Kidney (tissue), 14 donors: Measurements from ENCODE around the gene LY6G5C. TPM values are rescaled to one million over a fixed set of nuclear protein-coding genes. Genes with fewer than 3 reads are reported as not detected.

Experiments used
- DNase-seq, 5 donors: peaks; one replicate each; pipeline ENCODE4 v3.0.0-alpha.2; 2013 to 2020
- FAIRE-seq: peaks from 2 replicates; lab custom pipeline; 2012; peaks lifted over from hg19 to GRCh38; lab: Jason Lieb, UNC
- H3K27ac ChIP-seq, 2 donors: one replicate each; pipeline ENCODE4 v1.7.0; 2013; ENCODE audit warnings: low read depth in 2 of 2, low read length in 2 of 2, inconsistent platforms in 1 of 2
- H3K27me3 ChIP-seq: one replicate; pipeline ENCODE4 v1.7.1; 2013; ENCODE audit warnings: low read length, inconsistent platforms; ENCODE audit not compliant: control insufficient read depth, insufficient read depth
- H3K36me3 ChIP-seq, 3 donors: one replicate each; pipeline versions ENCODE4 v1.7.0 to v1.7.1; 2013; ENCODE audit warnings: low read length in 3 of 3, control low read depth in 1 of 3, inconsistent platforms in 1 of 3; ENCODE audit not compliant: insufficient read depth in 3 of 3, control insufficient read depth in 2 of 3
- H3K4me1 ChIP-seq, 3 donors: one replicate each; pipeline versions ENCODE4 v1.7.0 to v1.7.1; 2013; ENCODE audit warnings: low read length in 3 of 3, inconsistent platforms in 1 of 3, low read depth in 1 of 3; ENCODE audit not compliant: control insufficient read depth in 2 of 3, insufficient read depth in 2 of 3
- H3K4me3 ChIP-seq, 3 donors: one replicate each; pipeline versions ENCODE4 v1.7.0 to v1.8.1; 2013; ENCODE audit warnings: low read length in 3 of 3, control low read depth in 1 of 3, inconsistent platforms in 1 of 3
- H3K9ac ChIP-seq, 3 donors: one replicate each; pipeline versions ENCODE4 v1.7.0 to v1.7.1; 2013; ENCODE audit warnings: low read length in 3 of 3, control low read depth in 1 of 3, inconsistent platforms in 1 of 3
- H3K9me3 ChIP-seq, 3 donors: one replicate each; pipeline versions ENCODE4 v1.7.0 to v1.7.1; 2013; ENCODE audit warnings: low read length in 3 of 3, control low read depth in 1 of 3, inconsistent platforms in 1 of 3; ENCODE audit not compliant: control insufficient read depth in 2 of 3, insufficient read depth in 1 of 3
- CTCF ChIP-seq: IDR thresholded peaks from 3 replicates; pipeline ENCODE4 v1.5.1; 2012; ENCODE audit warnings: mild to moderate bottlenecking, moderate library complexity, borderline replicate concordance; ENCODE audit not compliant: insufficient read depth; ENCODE audit errors: extremely low read depth
- intact Hi-C: fragments of 100-400 bp; cut with DNase I; formaldehyde crosslinking; loops from one replicate; pipeline ENCODE4 v1.11.1; 2022
- polyA plus RNA-seq: library from polyadenylated mRNA; stranded (reverse); fragments of 350-450 nt; fragmentation: Illumina TruSeq; extraction: RNeasy Lipid Tissue Mini Kit (QIAGEN cat#74804); gene quantifications from one replicate; pipeline ENCODE4 v1.2.3, GENCODE V29; 2014; ENCODE audit warnings: low read depth, low replicate concordance; ENCODE audit not compliant: insufficient read depth
- total RNA-seq: library from RNA; stranded (reverse); fragmentation: NEBNext Ultra II Directional; extraction: Animal tissue kit (Norgen Biotek cat#: 25700); gene quantifications from one replicate; pipeline ENCODE4 v1.2.1, GENCODE V29; 2021
- donor health status: control.
- donor health status: control.
- donor health status: control.
- donor health status: control.
- donor health status: control.
- donor health status: DM: yes; HTN: yes; CAD: no.
- donor health status: Normal renal cell carcinoma (clear cell type).

The LY6G5C gene
- total and polyA plus RNA-seq, 2 donors from 2014 or later: 2.5 to 4.6 TPM

GRCh38 chr6:31728767-31729514, 48.1 kb upstream of the LY6G5C start, which contains the start of gene DDAH2:
Gene DDAH2, minus strand, starts transcription at chr6:31729299. Its CDS starts 138 bp downstream, at chr6:31729161.
- Histone ChIP-seq H3K36me3 (peaks cover 7 to 52% (median 26%) of the 10 kb centered on the region in 3 donors), H3K4me1 (peaks cover 0 to 12% (median 0%) of the 10 kb centered on the region in 3 donors), H3K4me3 (peak within 1 kb of the TSS; percentile 94 to 98 (median 95)), H3K9ac (peak within 1 kb of the TSS; percentile 67 to 98 (median 92)), H3K9me3 (no peaks in the 10 kb centered on the region), H3K27me3 (no peaks in the 10 kb centered on the region), H3K27ac (peak within 1 kb of the TSS; percentile 99)
- intact Hi-C loops: no loop called here
- DNase-seq: peak in 3 of 5 donors; percentile 25 to 81 (median 79)
- no peak for TF ChIP-seq CTCF
- FAIRE-seq: no peak

- H3K9me3 ChIP-seq: no peaks in the 10 kb centered on the region
- H3K27me3 ChIP-seq: no peaks in the 10 kb centered on the region
- FAIRE-seq (no peak), DNase-seq (peak in 2 of 5 donors; percentile 67 to 81)
- intact Hi-C loops: no loop called here
- H3K4me3 ChIP-seq: peak overlapping the region; percentile 94 to 98 (median 95)
- TF ChIP-seq CTCF: no peak
- H3K36me3 ChIP-seq: peaks cover 7 to 42% (median 24%) of the 10 kb centered on the region in 3 donors
- peak overlapping the region in 2 of 3 donors; percentile 49 to 92 for H3K9ac ChIP-seq
- H3K27ac ChIP-seq: peak overlapping the region; percentile 99
- peaks cover 0 to 12% (median 0%) of the 10 kb centered on the region in 3 donors for H3K4me1 ChIP-seq
Measured at GRCh38 chr6:31727717-31728671, 47.1 kb upstream of the LY6G5C start.

- Histone ChIP-seq H3K27me3 (no peaks in the 10 kb centered on the region), H3K27ac (peak overlapping the region in 1 of 2 donors; percentile 5), H3K9ac (no peak overlapping the region), H3K4me3 (no peak overlapping the region), H3K9me3 (no peaks in the 10 kb centered on the region), H3K36me3 (peaks cover 7 to 37% (median 20%) of the 10 kb centered on the region in 3 donors), H3K4me1 (peaks cover 0 to 12% (median 0%) of the 10 kb centered on the region in 3 donors)
- TF ChIP-seq CTCF: no peak
- intact Hi-C loops: no loop called here
- no peak for FAIRE-seq
- peak in 1 of 5 donors; percentile 65 for DNase-seq
Measured at GRCh38 chr6:31727034-31727716, 46.3 kb upstream of the LY6G5C start.
